CD1c-positive myeloid dendritic cell (primary cell): Measurements from ENCODE around the gene MOCS1.

Experiments
- DNase-seq: peaks from one replicate; pipeline ENCODE4 v3.0.0-alpha.2; 2016; ENCODE audit errors: extremely low spot score

Gene MOCS1

DNA sequence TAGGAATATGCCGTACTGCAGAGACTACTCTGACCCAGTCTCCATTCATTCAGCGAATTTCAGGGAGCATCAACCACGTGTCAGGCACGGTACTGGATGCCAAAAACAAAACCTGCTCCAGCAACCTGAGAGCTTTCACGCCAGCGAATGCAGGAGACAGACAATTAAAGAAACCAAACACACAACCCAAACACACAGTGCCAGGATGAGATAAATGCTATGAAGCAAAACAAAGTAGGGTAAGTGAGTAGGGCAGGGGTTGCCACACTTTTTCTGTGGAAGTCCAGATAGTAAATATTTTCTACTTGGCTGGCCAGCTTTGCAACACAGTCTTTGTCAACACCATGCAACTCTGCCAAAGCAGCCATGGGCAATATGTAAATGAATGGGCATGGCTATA, 10.0 kb downstream of the MOCS1 start:
- no peak for DNase-seq

DNA sequence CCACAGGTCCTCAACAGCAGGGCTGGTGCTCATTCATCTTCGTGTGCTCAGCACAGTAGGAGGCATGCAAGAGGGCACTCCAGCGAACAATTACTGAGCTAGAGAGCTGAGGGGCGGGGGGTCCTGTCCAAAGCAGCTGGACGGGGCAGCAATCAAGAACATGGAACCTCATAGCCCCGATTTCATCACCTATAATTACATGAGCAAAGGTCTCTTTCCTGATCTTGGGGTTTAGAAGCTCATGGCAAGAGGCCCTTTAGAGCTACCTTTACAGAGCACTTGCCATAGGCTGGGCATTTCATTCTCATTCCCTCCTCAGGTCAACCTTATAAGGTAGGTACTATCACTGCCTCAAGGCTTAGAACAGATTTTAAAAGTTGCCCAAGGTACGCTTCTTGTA, 10.4 kb downstream of the MOCS1 start:
- DNase-seq: no peak

GRCh38 chr6:39923394-39923793, 10.9 kb downstream of the MOCS1 start:
- DNase-seq: no peak

DNA sequence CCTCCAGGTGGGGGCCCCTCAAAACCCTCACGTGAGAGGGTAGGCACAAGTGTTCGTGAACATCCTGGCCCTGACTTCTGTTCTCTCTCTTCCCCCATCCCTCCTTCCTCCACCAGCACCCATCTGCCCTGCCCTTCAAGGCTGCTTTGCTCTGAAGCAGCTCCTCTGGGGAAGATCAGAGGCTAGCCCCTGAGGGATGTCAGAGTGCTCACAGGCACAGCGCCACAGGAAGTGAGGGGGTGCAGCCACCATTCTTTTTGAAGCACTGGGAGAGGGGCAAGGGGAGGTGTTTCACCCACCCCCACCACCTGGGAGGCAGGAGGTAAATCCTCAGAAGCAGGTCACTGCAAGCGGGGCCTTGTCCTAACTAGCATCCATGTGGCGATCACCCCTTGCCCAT, 11.4 kb downstream of the MOCS1 start:
- DNase-seq: no peak

DNA sequence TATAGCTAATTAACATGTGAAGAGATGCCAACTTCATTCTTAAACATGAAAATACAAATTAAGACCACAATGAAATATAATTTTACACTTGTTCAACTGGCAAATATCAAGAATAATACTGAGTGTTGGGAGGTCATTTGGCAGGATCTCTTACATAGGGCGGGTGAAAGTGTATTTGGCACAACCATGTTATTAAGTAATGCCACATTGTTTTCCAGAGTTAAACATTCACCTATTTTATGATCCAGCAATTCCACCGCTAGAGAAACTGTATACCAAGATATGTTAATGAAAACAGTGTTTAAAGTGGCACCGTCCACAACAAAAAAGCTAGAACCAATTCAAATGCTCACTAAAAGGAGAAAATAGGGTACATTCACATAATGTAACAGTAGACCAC, 14.1 kb downstream of the MOCS1 start:
- DNase-seq: no peak

DNA sequence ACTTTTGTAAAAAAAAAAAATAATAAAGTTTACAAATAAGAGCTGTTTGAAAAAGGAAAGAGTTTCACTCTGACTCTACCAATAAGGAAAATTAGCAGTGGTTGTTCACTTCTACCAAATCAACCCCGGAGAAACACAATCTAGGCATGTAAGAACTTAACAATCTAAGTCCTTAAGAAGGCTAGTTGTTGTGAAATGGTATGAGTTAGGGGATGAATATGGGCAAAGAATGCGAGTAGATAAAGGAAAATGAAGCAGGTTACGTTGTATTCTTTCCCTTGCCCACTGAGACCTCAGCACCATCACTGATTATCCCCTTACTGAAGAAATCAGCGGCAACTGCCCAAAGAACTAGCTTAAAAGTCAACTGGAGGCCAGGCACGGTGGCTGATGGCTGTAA, 15.4 kb downstream of the MOCS1 start:
- DNase-seq: no peak

- DNase-seq: no peak
Observed at GRCh38 chr6:39917981-39918380, 16.3 kb downstream of the MOCS1 start.

DNA sequence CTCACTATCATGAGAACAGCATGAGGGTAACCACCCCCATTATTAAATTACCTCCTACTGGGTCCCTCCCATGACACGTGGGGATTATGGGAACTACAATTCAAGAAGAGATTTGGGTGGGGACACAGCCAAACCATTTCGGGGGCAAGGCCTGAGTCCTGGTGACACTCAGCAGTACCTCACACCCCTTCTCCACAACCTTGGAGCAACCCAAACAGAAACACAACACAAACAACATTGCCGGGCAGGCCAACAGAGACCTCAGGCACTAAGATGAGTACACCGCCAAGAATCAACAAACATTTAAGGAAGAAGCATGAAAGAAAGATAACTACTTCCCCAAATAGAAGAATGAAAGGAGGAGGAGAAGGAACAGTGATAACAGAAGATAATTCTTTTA, 16.9 kb downstream of the MOCS1 start:
- no peak for DNase-seq

- no peak for DNase-seq
Observed at GRCh38 chr6:39915866-39916265, 18.4 kb downstream of the MOCS1 start.

GRCh38 chr6:39914239-39914638, 20.0 kb downstream of the MOCS1 start:
- no peak for DNase-seq

DNA sequence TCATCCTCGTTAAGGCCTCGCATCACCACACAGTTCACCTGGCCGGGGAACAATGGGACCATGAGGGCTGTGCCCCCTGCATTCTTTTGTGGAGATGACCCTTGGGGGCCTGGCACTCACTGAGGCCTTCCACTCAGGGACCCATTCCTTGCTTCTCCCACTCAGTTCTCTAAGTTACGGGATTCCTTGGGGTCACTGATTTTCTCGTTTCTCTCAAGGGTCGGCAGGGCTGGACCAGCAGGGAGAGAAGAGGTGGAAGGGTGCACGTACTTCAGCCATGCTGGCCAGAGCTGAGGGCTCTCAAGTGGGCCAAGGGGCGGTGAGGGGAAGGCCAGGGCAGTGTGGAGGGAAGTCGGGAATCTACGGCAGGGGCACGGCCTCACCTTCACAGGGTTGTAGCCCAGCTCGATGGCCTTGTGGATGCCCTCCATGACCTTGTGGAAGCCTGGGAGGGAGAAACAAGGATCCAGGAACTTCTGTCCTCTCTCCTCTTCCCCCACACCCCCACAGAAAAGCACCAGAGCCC, 20.8 kb downstream of the MOCS1 start:
- DNase-seq: no peak

GRCh38 chr6:39912446-39912845, 21.8 kb downstream of the MOCS1 start:
- DNase-seq: no peak

GRCh38 chr6:39911513-39912125, 22.6 kb downstream of the MOCS1 start:
- DNase-seq: no peak

- DNase-seq: no peak
Observed at GRCh38 chr6:39910744-39911143, 23.5 kb downstream of the MOCS1 start.

GRCh38 chr6:39910164-39910563, 24.1 kb downstream of the MOCS1 start:
- no peak for DNase-seq

- no peak for DNase-seq
Observed at GRCh38 chr6:39909701-39910100, 24.6 kb downstream of the MOCS1 start.

DNA sequence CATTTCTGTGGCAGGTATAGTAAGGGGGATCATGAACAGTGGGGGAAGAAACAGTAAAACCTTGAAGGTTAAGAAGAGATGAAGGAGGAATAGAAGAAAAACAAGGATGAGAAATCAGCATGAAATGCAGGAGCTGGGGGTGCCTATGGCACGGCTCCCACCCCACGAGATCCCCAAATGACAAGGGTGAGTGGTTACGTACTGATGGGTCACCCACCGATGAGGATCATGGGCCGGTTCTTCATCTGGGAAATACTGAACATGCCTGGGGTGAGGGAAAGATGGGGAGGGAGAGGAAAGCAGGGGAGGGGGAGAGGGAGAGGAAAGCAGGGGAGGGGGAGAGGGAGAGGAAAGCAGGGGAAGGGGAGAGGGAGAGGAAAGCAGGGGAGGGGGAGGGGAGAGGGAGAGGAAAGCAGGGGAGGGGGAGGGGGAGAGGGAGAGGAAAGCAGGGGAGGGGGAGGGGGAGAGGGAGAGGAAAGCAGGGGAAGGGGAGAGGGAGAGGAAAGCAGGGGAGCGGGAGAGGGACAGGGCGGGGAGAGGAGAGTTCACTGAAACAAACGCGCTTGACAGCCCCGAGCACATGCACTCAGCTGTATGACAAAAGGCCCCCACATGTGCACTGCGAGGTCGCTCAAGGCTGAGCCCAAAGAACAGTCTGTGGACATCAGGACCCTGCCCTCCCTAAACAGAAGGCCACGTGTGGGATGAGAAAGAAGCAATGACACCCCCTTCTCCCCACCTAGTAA, 25.3 kb downstream of the MOCS1 start:
- DNase-seq: no peak

GRCh38 chr6:39907871-39908575, 26.2 kb downstream of the MOCS1 start:
- no peak for DNase-seq

DNA sequence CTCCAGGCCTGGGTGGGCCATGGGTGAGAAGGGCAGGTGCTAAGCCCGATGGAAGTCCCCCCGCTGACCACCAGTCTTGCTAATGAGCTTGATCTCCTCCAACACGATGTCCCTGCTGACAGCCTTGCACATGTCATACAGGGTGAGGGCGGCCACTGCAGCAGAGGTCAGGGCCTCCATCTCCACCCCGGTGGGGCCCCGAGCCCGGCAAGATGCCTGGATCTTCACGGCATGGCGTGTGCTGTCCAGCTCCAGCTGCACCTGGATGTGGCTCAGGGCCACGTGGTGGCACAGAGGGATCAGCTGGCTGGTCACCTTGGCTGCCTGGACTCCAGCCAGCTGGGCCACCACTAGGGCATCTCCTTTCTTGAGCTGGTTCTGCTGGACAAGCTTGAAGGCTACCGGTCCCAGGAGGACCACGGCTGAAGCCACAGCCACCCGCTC, 27.9 kb downstream of the MOCS1 start:
- DNase-seq: no peak

DNA sequence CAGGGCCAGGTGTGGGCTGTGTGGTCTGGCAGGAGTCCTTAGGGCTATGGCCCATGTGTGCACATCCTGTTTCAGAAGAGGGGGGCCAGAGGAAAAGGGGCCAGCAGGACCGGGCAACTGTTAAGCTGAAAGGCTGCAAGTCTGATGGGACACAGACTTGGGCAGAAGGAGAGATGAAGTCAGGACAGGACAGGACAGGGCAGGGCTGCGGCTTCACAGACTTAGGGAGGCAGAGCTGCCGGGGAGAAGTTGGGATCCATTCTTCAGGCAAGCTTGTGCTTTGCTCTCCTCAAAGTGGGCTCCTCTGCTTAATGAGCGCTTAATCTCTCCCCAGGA, 28.7 kb downstream of the MOCS1 start:
- no peak for DNase-seq

- DNase-seq: no peak
Observed at GRCh38 chr6:39904946-39905639, 29.2 kb downstream of the MOCS1 start.

GRCh38 chr6:39903656-39904055, 30.6 kb downstream of the MOCS1 start:
- no peak for DNase-seq
